GM21619 (cell line): ENCODE results near the gene MEG3.

ENCODE experiments used
- ATAC-seq: cut with Tn5 transposase; IDR thresholded peaks from one replicate; pipeline ENCODE4 v1.9.1; 2021; ENCODE audit not compliant: unreplicated experiment

The MEG3 gene

DNA sequence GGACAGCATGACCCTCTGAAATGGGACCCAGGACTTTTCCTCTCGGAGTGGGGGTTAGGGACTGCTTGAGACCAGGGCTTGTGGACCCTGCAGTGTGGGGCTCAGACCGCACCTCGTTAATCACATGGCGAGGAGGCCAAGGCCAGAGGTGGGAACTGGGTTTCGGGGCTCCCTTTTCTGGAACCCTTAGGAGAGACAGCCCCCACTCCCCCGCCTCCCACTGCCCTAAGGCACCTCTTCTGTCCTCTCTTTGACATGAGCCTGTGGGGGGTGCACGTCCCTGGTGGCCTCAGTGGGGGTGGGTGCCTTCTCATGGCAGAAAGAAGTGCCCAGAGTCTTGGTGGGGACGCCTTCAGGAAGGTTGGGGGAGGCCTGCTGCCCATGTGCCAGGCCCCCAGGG is 53.3 kb downstream of the MEG3 start:
- no peak for ATAC-seq

DNA sequence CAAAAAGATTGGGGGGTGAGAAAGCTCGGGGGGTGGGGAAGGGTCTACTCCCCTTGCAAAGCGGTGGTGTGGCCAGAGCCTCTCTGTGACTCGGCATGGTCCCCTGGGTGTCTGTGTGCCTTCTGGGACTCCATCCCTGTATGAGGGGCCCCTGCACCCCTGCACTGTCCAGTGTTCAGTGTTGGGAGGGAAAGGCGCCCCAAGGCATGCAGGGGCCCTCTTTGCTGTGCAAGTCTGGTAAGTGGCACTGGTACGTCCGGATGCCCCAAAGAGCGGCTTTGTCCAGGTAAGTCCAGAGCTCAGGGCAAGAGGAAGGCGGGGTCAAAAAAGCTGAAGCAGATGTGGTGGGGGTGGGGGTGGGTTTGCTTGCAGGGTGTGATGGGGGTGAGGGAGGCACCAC is 53.9 kb downstream of the MEG3 start:
- no peak for ATAC-seq

GRCh38 chr14:100880271-100881101 is 54.6 kb downstream of the MEG3 start:
- ATAC-seq = no peak

GRCh38 chr14:100881211-100882025 is 55.5 kb downstream of the MEG3 start:
- no peak for ATAC-seq

DNA sequence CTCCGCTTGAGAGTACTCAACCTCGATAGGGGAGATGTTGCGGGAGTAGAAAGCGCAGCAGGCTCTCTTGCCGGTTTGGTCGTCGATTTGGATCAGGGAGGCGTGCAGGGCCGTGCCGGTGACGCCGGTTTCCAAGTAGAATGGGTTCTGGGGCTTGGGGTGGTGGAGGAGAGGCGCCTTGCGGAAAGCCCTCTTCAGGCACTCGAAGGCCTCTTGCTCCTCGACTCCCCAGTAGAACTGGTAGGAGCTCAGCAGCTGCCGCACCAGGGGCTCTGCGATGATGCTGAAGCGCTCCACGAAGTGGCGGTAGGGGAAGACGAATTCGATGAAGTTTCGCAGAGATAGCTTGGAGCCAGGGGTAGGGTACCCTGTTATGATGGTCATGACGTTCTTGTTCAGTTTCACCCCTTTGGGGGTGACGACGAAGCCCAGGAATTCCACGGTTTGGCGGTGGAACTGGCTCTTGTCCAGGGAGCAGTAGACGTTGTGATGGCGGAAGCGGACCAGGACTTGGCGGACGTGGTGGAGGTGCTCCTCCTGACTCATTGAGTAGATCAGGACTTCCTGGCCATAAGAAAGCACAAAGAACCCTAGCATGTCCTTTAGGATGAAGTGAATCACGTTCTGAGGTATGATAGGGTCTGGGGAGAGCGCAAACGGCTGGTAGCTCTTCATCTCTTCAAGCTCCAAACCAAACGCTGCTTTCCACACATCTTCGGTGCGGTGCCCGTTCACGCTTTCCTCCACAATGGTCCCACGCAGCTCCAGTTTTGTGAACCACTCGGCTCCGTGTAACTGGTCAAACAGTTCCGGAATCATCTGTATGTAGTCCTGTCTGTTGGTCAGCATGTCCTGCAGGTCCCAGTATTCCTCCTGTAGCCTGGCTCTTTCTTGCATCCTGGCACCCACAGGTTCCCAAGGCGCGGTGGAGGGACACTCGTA is 56.4 kb downstream of the MEG3 start:
- no peak for ATAC-seq

DNA sequence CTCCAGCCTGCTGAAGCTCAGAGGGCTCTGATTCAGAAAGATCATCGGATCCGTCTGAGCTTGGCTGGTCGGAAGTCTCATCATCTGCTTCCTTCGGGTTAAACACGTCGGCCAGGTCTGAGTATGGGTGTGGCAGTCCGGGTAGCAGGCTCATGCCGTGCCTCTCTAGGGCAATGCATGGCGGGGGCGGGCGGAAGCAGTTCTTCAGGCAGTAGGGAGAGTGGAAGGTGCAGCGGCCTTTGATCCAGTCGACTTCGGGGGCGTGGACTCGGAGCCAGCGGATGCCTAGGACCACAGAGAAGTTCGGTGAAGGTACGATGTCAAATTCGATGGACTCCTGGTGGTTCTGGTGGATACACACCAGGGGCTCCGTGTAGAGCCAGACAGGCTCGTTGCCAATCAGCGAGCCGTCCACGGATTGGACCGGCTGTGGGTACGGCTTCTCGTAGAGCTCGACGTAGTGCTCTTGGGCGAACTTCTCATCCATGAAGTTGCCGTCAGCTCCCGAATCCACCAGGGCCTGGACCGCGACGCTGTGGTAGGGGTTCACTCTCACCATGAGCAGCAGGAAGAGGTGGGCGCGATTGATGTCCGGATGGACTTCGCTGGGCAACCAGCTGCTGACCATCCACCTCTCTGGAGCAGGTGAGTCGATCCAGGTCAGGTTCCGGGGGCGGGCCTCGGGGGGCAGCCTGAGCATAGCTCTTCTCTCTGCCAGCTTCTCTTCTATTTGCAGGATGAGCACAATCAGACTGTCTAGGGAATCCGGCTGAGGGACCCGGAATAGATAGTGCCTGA is 57.3 kb downstream of the MEG3 start:
- ATAC-seq = no peak

DNA sequence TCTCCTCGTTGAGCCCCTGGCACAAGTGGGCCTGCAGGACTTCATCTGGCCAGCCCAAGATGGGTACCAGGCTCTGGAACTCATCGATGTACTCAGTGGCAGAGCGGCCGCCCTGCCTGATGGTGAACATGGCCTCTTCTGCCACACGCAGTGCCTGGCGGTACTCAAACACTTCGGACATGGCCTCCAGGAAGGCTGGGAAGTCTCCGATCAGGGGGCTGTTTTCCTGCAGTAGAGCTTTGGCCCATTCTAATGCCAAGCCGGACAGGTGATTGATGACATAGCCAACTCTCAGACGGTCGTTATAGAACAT is 57.8 kb downstream of the MEG3 start:
- no peak for ATAC-seq

- no peak for ATAC-seq
Measured at GRCh38 chr14:100884456-100884855, 58.5 kb downstream of the MEG3 start.

- ATAC-seq = no peak
Measured at GRCh38 chr14:100885196-100885595, 59.3 kb downstream of the MEG3 start.

GRCh38 chr14:100885617-100886016 is 59.7 kb downstream of the MEG3 start:
- ATAC-seq = no peak

DNA sequence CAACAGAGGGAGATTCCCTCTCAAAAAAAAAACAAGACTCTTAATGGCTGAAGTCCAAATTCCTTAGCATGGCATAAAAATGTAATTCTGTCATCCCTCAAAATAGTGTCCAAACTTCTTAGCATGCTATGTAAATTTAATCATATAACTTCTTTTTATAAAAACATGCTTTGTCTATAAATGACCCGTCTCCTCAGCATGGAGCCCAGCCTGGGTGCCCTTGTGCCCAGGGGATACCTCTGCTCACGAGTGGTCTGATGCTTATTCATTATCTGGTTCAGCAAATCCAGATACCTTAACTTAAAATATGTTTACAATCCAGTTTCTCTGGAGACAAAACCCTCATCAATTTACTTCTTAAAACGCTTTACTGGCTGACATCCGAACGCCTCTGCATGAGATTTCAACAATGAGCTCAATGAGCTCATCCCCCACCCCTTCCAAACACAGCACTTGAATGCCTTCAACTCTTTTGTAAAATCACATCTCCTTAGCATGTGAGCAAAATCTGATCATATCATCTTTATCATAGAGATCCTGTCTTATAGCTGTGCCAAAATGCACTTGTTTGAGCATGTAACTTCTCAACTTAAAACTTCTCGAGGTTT is 61.9 kb downstream of the MEG3 start:
- ATAC-seq = no peak

DNA sequence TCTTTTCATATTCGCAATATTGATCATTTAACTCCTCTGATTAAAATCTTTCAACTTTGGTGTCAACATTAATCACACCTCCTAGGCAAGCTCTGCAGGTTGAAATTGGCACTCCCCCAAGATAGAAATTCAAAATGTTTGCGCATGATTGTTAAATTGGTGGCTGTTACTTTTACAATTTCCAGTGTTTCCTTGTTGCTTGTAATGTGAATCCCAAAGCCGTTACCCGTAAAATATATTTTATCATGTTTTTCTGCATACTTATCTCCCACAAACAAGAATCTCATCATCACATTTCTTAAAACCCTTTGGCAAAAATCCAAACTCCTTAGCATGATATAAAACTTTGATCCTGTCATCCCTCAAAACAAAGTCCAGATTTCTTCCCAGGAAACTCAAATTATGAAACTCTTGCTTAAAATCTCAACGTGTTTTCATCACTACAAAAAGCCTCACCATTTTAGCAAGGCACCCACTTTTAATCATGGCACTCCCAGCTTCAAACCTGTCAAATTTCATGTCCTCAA is 62.9 kb downstream of the MEG3 start:
- ATAC-seq = no peak

GRCh38 chr14:100889641-100890040 is 63.7 kb downstream of the MEG3 start:
- ATAC-seq = no peak

DNA sequence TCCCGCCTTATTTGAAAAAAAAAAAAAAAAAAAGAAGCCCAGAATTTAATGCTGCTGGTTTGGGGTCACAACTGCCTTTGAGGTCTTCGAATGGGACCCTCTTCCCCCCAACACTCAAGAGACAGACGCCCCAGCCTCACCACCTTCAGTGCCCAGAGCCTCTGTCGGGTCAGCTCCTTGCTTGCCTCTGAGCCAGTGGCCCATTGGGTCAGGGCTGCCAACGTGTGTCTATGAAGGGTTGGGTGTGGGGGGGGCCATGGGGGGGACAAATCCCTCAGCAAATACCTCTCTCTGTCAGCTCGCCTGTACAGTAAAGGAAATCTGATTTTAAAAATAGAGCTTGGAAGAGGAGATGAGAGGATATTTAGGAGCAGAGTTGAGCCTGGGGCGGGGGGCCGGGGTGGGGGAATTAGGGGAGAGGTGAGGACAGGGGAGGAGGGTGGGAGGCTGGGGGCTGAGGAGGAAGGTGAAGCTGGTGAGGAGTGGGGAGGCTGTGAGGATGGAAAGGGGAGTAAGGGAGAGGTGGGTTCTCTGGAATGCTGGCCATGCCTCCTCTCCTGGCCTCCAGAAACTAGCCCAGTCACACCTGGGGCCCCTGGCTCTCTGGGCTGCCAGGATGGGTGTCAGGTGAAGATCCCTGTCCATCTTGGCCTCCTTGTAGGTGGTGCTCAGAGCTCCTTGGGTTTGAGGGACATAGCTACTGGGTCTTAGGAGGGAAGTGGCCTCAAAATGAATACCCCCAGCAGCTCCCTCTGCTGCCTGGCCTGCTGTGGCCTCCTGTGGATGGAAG is 64.3 kb downstream of the MEG3 start:
- no peak for ATAC-seq

- ATAC-seq = no peak
Measured at GRCh38 chr14:100891051-100891450, 65.1 kb downstream of the MEG3 start.

GRCh38 chr14:100891501-100892445 is 65.9 kb downstream of the MEG3 start:
- no peak for ATAC-seq

DNA sequence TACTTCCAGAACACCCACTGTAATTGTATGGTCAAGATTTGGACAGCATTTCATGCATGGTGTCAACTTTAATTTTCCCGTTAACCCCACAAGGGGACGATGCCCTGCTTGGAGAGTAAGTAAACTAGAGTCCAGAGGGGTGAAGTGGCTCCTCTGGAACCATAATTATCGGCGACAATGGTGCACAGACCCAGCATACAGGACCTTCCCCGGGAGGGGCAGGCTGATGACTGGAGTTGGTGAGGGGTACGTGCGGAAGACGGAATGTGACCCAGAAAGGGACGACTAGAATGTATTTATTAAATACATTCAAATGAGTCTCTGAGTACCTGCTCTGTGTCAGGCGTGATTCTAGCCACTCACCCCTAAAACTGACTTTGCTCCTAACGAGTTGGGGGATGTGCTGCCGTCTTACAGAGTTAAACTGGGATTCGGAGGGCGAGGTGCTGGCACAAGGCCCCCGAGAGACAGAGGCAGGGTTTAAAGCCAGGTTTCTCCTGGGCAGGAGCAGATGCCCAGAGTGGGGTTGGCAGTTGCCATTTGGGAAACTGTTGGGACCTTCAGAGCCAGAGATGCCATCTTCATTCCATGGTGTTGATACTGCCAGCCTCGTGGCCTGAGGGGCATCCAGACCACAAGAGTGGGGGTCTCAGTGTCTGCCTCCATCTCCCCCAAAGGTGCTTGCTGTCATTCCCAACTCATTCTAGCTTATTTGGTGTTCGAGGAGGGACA is 66.7 kb downstream of the MEG3 start:
- no peak for ATAC-seq
